Nephron (organoid): ENCODE data around the gene MOV10L1.

Source experiments
- H3K27ac Mint-ChIP-seq, 3 experiments: 2 replicates each; pipeline ENCODE4 v1.8.0; 2020; ENCODE audit warnings: mixed read lengths in 3 of 3, mild to moderate bottlenecking in 2 of 3, moderate library complexity in 1 of 3
- H3K27me3 Mint-ChIP-seq: 2 replicates; pipeline ENCODE4 v1.8.0; 2021; ENCODE audit warnings: low read depth, mild to moderate bottlenecking, moderate library complexity, mixed read lengths
- H3K36me3 Mint-ChIP-seq: 2 replicates; pipeline ENCODE4 v1.8.0; 2020; ENCODE audit warnings: low read depth, mixed read lengths
- H3K4me1 Mint-ChIP-seq: 2 replicates; pipeline ENCODE4 v1.8.0; 2020; ENCODE audit warnings: mixed read lengths
- H3K4me3 Mint-ChIP-seq, 3 experiments: 2 replicates each; pipeline ENCODE4 v1.8.0; 2020; ENCODE audit warnings: mild to moderate bottlenecking in 3 of 3, mixed read lengths in 3 of 3, moderate library complexity in 2 of 3
- H3K9me3 Mint-ChIP-seq: 2 replicates; pipeline ENCODE4 v1.8.0; 2020; ENCODE audit warnings: mixed read lengths
- CTCF ChIP-seq, 3 experiments: fragments of 200-600 bp; sonication (generic); IDR thresholded peaks; one replicate each; pipeline ENCODE4 v1.5.0; 2021; ENCODE audit warnings: antibody characterized with exemption in 3 of 3; ENCODE audit not compliant: unreplicated experiment in 3 of 3

Gene MOV10L1

GRCh38 chr22:50197000-50197800, 107.4 kb downstream of the MOV10L1 start:
- no peak for TF ChIP-seq CTCF (IDR thresholded peaks at IDR 0.05; ENCODE audit: unreplicated experiment in 3 of 3)
- Mint-ChIP-seq H3K27ac (no peak overlapping the region), H3K36me3 (no peaks in the 10 kb centered on the region), H3K4me3 (no peak overlapping the region), H3K27me3 (peaks cover 3% of the 10 kb centered on the region), H3K4me1 (peaks cover 4% of the 10 kb centered on the region), H3K9me3 (no peaks in the 10 kb centered on the region)

- Mint-ChIP-seq H3K9me3 (no peaks in the 10 kb centered on the region), H3K4me1 (peaks cover 9% of the 10 kb centered on the region), H3K27me3 (peaks cover 4% of the 10 kb centered on the region), H3K4me3 (peak overlapping the region; percentile 43 to 59 (median 59)), H3K27ac (no peak overlapping the region), H3K36me3 (peaks cover 4% of the 10 kb centered on the region)
- no peak for TF ChIP-seq CTCF (IDR thresholded peaks at IDR 0.05; ENCODE audit: unreplicated experiment in 3 of 3)
Observed at GRCh38 chr22:50197856-50198623, 108.2 kb downstream of the MOV10L1 start.

- H3K27me3 Mint-ChIP-seq: peaks cover 7% of the 10 kb centered on the region
- peak overlapping the region in 1 of 3 experiments; percentile 30 for H3K4me3 Mint-ChIP-seq
- TF ChIP-seq CTCF (IDR thresholded peaks at IDR 0.05; ENCODE audit: unreplicated experiment in 3 of 3): no peak
Observed at GRCh38 chr22:50198624-50199017, 108.8 kb downstream of the MOV10L1 start.

GRCh38 chr22:50199251-50199721, 109.5 kb downstream of the MOV10L1 start:
- H3K9me3 Mint-ChIP-seq: no peaks in the 10 kb centered on the region
- H3K27ac Mint-ChIP-seq: no peak overlapping the region
- no peak for TF ChIP-seq CTCF (IDR thresholded peaks at IDR 0.05; ENCODE audit: unreplicated experiment in 3 of 3)
- peaks cover 7% of the 10 kb centered on the region for H3K27me3 Mint-ChIP-seq
- peaks cover 9% of the 10 kb centered on the region for H3K4me1 Mint-ChIP-seq
- peaks cover 15% of the 10 kb centered on the region for H3K36me3 Mint-ChIP-seq
- H3K4me3 Mint-ChIP-seq: peak overlapping the region; percentile 72 to 82 (median 72)

More at GRCh38 chr22:50198624-50199017, 108.8 kb downstream of the MOV10L1 start:
- Mint-ChIP-seq H3K36me3 (peaks cover 10% of the 10 kb centered on the region), H3K9me3 (no peaks in the 10 kb centered on the region), H3K27ac (no peak overlapping the region), H3K4me1 (peaks cover 9% of the 10 kb centered on the region)

- TF ChIP-seq CTCF (IDR thresholded peaks at IDR 0.05; ENCODE audit: unreplicated experiment in 3 of 3): no peak
- peaks cover 12% of the 10 kb centered on the region for H3K4me1 Mint-ChIP-seq
- peak overlapping the region; percentile 72 to 82 (median 72) for H3K4me3 Mint-ChIP-seq
- peaks cover 20% of the 10 kb centered on the region for H3K36me3 Mint-ChIP-seq
- H3K27ac Mint-ChIP-seq: no peak overlapping the region
- no peaks in the 10 kb centered on the region for H3K9me3 Mint-ChIP-seq
- peaks cover 7% of the 10 kb centered on the region for H3K27me3 Mint-ChIP-seq
Observed at GRCh38 chr22:50199829-50200460, 110.1 kb downstream of the MOV10L1 start.
